ENCODE data around the gene GMCL2.
"Not testable (repeated sequence)": the region's sequence is repeated elsewhere in the genome, so short reads cannot be mapped to it uniquely, and the experiment has no call there.

The GMCL2 gene, protein sequence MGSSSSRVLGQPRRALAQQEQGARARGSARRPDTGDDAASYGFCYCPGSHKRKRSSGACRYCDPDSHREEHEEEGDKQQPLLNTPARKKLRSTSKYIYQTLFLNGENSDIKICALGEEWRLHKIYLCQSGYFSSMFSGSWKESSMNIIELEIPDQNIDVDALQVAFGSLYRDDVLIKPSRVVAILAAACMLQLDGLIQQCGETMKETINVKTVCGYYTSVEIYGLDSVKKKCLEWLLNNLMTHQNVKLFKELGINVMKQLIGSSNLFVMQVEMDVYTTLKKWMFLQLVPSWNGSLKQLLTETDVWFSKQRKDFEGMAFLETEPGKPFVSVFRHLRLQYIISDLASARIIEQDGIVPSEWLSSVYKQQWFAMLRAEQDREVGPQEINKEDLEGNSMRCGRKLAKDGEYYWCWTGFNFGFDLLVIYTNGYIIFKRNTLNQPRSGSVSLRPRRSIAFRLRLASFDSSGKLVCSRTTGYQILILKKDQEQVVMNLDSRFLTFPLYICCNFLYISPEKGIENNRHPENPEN

DNA sequence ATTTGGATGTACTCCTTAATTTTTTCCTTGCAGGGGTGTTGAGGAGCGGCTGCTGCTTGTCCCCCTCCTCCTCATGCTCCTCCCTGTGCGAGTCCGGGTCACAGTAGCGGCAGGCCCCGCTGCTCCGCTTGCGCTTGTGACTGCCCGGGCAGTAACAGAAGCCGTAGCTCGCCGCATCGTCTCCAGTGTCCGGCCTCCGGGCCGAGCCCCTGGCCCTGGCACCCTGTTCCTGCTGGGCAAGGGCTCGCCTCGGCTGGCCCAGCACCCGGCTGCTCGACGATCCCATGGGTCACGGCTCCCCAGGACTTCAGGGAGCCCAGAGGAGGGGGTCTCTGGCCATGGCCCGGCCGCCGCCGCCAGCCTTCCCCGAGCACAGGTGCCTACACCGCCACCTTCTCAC, at the start of gene GMCL2:
TSS of gene GMCL2 (minus strand) at position 358 of the 400 bp plus-strand sequence. CDS start at position 286, 72 bp downstream.
- no peak for DNase-seq

DNA sequence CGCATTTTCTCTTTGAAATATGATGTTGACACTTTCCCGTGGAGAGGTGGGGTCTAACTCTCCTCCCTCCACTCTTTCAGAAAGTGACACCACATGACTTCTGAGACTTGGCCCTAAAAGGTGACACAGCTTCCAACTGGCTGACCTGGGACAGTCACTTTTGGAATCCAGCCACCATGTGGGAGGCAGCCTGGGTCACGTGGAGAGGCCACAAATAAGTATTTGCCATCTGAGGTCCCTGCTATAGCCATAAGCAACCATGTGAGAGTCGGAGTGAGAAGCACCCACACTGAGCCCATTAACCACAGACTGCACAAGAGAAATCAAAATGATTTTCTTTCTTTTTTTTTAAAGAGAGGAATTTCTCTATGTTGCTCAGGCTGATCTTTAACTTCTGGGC, 49.5 kb upstream of the GMCL2 start:
- DNase-seq, result no peak

DNA sequence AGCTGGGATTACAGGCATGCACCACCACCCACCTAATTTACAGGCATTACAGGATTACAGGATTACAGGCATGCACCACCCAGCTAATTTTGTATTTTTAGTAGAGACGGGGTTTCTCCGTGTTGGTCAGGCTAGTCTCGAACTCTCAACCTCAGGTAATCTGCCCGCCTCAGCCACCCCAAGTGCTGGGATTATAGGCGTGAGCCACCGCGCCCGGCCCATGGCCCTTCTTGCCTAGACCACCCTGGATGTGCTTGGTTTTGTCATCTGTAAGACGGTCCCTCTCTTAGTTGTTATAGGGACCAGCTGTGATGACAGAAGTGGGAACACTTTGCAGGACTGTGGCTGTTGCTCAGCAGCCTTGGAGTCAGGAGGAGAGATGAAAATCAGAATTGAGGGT, 49.0 kb upstream of the GMCL2 start:
- no peak for DNase-seq

DNA sequence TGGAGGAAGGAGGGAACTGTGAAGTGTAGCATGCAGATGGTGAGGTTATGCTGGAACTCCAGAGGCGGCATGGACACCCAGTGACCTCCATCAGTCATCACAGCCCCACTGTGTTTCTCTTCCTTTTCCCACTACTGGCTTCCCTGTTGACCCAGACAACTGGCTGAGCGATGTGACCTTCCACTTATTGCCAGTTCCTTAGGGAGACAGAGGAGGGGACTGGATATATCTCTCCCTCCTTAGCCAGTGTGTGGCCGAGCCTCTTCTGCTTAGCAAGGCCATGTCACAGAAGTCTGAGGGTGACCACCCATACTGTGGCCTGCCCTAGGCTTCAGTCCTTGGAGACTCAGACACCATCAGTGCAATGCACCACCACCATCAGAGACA, 48.4 kb upstream of the GMCL2 start:
- no peak for DNase-seq

DNA sequence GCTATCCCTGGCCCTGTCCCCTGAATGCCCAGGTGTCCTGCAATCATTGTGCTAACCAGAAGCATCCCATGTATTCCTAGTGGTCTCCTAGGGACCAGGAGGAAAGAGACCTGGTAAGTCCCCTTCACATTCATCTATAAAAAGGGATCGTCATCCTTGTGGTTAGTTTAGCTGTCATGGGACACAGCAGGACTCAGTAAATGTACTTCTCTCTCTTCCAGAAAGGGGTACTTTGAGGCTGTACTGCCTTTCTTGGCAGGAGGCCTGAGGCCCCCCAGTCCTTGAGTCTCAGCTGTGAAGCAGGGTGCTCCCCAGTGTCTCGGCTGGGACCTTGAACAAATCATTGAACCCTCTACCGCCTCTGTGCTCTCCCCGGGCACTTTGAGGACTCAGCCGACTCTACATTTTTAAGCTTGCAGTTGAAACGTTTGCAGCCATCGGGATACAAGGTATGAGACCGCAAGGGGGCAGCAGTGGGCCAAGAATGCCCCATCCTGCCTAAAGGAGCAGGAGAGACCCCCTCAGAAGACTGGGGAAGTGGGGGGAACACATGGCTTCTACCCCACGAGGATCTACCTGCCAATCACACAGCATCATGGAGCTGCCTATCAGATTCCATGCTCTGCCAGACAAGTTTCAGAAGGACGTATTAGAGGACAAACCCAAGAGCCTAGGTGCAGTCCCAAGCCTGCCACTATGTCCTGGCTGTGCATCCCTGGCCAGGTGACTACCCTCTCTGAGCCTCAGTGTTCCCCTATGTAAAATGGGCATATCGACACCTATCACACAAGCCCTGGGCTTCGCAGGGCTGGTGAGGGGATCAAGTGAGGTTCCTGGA, 47.8 kb upstream of the GMCL2 start:
- DNase-seq, result peak; percentile 35 to 45

DNA sequence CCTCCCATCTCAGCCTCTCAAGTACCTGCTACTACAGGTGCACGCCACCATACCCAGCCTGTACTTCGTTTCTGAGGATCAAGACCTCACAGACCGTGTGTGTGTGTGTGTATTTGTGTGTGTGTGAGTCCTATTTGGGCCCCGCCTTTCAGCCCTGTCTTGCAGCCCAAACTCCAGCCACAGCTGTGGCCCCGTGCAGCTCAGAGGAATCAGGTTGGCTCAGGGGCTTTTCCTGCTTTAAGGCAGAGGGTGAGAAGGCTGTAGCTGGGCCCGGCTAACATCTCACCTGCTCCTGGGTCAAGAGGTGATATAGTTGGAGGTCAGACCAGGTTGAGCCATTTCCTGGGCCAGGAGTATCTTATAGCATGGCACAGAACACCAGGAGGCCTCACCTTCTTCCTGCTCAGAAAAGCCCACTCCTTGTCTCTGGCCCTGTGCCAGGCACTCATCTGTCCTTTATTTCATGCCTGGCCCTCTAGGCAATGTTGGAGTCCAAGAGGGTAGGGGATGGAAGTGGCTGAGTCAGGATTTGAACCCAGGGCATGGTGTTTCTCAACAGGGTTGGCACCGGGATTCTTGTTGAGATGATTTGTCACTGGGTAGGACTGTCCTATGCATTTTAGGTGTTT, 47.1 kb upstream of the GMCL2 start:
- no peak for DNase-seq

DNA sequence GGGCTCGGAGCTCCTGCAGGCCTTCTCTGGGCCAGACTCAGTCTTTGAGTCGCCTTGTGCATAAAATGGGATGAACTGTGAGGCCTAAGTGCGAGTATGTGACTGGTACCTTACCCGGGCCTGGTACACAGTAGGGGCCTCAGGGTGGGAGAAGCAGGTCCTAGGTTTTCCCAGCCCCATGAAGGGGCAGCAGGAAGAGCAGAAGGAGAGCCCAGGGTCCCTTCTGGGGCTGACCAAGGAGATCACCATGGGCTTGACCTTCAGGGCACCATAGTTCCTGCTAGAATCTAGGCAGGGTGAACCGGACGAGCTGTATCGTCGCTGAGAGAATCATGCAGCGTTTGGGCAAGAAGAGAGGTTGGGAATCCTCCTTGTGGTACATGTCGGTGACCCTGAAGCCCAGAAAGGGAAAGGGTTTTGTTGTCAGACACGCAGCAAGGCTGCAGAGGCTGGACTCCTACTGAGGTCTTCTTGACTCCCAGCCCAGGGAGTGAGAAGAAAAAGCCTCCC, 45.8 kb upstream of the GMCL2 start:
- no peak for DNase-seq

DNA sequence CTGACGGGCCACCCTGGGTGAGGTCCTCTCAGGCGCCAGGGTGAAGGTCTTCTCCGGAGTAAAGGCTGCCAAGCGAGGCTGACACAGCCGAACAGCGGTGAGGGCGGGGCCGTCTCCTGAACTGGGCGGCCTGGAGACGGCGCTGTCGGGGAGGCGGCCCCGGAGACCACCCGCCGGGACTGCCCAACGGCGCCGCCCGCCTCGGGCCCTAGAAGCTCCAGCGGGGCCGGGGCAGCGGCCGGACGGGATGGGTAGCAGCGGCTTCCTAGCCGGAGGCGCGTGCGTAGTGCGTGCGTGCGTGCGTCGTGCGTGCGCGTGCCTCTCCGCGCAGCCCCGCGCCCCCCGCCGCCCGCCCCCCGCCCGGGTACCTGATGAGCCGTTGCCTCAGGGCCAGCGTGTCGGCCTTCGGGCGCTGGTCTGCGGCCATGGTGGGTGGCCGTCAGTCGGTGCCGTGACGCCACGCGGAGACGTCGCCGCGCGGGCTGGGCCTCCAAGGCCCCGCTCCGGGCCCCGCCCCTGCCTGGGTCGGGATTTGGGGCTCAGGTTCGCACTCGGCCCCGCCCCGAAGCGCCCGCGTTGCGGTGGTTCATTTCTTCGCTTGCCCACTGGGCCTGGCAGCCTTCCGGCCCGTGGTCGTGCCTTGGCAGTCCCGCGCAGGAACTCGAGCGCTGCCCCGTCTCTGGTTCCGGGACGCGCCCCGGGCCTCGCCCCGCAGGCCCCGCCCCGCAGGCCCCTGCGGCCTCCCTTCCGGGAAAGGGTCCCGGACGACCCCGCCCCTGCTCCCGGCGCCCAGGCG, 45.2 kb upstream of the GMCL2 start, which contains the start of gene PHYKPL:
TSS of gene PHYKPL (minus strand) at position 679 of the 796 bp plus-strand sequence. CDS start at position 427, 252 bp downstream.
- peak; percentile 44 to 54 for DNase-seq

DNA sequence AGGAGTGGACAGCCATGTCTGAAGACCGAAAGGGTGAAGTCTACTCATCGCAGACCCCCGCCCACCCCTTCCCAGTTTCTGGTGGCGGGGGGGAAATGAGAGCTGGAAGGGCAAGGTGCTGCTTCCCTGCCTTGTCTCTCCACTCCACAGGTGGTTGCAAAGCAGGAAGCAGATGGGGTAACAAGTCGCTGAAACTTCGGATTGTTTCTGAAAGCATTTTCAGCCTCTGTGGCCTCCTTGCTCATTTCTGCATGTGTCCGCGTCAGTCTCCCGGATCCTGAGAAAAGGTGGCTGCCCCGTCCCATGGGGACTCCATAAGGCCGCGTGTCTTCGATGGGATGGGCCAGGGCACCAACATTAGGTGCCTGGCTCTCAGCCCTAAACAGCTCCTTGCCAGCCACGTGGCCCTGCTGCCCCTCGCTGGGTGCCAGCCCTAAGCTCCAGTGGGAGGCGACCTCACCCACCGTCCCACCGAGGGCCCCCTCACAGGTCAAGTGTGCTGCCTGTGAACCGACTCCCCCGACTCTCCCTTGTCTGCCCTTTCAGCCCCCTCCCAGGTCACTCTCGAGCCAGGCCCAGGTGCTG, 44.5 kb upstream of the GMCL2 start:
- no peak for DNase-seq

DNA sequence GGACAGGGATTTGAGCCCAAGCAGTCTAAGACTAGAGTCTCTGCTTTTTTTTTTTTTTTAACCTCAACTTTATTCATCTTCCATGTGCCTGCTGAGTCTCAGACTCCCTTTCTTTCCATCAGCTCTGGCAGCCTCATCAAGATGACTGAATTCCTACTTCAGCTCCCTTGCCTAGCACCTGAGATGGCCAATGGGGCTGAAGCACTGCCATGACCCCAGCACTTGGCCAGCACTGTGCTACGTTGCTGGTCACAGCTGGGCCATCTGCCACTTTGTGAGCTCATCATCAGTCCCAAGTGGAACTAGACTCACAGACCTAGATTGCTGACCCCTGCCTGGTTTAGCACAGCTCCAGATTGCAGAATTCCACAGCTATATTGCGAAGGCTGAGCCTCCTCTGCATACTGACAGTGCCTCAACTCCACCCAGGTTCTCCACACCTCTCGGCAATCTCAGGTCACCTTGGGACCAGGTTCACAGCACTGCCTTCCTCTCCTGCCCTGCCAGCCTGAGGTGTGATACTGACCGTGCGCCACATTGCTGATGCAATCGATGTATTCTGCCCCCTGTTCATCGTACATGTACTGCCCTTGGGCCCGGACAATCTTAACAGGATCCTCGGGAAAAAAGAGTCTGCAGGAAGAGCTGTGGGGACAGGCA, 43.8 kb upstream of the GMCL2 start:
- no peak for DNase-seq

DNA sequence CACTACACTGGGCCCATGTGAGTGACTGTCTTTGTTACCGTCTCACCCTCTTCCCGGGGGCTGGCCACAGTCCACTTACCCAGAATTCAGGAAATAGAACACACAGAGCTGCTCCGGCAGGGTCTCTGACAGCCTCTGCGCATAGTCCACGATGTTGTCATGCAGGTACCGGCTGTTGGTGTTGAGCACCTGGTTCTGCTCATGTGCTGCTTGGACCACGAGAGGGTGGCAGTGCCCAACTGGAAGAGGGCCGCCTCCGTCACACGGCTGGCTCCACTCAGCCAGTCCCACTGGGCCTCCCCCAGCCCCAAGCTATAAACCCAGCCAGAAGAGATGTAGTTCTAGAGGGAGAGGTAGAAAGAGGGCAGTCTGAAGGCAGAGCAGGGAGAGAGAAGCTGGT, 42.7 kb upstream of the GMCL2 start:
- no peak for DNase-seq

DNA sequence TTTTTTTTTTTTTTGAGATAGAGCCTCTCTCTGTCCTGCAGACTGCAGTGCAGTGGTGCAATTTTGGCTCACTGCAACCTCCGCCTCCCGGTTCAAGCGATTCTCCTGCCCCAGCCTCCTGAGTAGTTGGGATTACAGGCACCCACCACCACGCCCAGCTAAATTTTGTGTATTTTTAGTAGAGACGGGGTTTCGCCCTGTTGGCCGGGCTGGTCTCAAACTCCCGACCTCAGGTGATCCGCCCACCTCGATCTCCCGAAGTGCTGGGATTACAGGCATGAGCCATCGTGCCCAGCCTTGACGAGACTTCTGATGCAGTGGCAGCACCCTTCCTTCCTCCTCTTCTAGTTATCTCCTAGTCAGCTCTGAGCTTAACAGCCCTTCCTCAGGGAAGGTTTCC, 41.9 kb upstream of the GMCL2 start:
- not testable (repeated sequence) for DNase-seq

DNA sequence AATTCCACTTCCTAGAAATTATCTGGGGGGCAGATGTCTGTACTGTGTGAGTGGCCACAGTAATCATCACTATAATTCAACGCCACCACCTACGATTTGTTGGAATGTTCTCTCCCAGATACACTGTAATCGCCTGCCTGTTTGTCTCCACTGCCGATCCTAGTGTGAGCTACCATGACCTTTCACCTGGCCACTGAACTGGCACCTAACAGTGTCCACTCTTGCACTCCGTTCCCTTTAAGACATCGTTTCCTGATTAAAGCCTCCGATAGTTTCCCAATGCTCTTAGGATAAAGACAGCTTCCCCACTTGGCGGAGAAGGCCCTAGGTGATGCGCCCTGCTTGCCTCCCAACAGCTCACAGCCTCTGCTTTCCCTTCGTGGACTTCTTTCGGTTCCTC, 41.4 kb upstream of the GMCL2 start:
- no peak for DNase-seq

DNA sequence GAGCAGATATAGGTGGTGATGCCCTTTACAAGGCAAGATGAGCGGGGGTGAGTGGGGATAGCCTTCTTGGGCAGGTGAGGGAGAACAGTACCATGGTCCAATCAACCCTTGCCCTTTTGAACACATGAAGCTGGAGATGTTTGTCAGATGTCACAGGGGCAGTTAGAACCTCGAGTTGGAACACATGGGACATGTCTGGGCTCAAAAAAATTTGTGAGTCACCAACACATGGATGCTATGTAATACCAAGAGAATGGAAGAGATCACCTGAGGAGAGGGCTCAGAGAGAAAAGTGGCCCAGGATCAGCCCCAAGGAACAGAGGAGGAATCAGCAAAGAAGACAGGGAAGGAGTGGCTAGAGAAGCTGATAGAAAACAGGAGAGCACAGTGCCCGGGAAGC, 40.8 kb upstream of the GMCL2 start:
- no peak for DNase-seq

DNA sequence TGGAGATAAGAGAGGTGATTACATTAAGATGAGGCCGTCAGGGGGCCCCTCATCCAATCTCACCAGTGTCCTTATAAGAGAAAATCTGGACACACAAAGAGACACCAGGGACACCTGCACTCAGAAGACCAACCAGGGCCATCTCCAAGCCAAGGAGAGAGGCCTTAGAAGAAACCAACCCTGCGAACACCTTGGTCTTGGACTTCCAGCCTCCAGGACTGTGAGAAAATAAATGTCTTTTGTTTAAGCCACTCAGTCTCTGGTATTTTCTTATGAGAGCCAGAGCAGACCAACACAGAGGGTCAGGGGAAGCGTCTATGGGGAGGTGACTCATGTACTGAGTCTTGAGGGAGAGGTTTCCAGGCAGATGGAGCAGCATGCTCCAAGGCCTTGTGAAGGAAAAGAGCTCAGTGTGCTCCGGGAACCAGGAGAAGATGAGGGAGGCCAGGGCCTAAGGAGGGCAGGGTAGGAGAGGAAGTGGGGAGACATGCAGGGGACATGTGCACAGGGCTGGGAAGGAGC, 40.0 kb upstream of the GMCL2 start:
- no peak for DNase-seq

DNA sequence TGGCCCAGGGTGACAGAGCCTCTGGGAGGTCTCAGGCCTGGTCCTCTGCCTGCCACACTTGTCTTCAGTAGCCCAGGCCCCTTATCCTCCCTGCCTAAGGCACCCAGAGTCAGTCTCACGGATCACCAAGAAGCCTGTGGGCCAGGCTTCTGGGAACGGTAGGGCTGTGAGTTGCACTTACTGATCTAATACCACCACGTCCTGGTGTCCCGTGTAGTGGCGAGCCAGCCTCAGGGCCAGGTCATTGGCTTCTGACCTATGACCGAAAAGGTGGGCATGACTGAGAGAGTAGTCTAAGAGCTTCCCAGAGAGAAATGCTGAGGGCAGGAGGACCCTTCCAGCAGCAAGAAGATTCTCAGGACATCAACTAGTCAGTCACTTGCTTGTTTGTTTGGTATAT, 38.0 kb upstream of the GMCL2 start:
- DNase-seq, result no peak

DNA sequence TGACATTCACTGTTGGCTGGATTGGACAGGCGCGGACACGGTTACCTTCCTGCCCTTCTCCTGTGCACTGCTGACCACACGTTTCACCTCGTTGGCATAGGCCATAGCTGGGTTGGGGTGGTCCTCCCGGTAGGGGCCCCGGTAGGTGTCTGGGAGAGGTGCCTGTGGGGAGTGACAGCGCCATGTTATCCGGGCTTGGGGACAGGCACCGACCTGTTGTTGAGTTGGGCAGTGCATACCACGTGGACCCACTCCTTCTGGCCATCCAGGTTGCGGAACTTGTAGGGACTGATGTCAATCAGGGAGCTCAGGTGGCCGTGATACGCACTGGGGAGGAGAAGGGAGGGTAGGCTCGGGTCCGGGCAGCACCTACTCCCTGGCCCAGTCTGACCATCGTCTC, 37.2 kb upstream of the GMCL2 start:
- no peak for DNase-seq

DNA sequence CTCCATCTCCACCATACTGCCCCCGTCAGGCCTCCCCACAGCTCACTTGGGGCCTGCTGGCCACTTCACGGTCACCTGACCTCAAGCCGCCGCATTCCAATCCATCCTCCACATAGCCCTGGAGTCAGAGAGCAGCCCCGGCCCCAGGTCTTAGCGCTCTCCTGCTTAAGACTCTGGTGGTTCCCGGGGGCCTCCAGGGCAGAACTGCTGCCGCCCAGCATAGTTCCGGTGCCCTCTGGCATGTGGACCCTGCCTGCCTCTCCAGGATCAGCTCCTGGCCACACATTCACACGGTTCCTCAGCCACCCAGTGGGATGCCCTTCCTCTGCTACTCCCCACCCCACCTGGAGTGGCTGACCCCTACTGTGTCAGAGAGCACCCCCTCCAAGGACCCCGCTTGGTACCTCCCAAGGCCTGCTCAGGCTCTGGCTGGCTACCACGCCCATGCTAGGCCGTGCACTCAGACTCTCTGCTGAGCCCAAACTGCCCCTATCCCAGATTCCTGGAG, 36.7 kb upstream of the GMCL2 start:
- DNase-seq, result no peak

DNA sequence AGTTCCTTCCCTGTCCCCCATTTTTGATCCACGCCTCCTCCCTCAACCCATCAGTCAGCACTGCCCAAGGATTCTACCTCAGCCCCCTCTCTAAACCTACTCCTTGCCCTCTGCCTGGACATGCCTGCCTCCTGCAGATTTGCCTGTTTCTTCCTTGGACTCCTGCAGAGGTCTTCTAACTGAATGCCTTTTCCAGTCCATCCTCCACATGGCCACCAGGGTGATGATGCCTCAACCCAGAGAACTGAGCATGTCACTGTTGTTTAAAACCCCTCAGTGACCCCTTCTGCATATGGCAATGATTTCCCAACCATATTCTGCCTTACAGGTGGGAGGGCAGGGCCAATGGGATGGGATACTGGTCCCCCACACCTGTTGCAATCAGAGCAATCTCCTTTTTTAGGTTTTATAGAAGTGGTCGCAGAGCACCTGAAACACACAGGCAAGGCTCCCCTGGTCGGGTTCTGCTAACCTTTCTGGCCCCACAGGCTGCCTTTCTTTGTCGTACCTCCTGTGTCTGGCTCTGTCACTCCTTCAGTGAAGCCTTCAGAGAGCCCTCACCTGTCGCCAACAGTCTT, 36.1 kb upstream of the GMCL2 start:
- no peak for DNase-seq

DNA sequence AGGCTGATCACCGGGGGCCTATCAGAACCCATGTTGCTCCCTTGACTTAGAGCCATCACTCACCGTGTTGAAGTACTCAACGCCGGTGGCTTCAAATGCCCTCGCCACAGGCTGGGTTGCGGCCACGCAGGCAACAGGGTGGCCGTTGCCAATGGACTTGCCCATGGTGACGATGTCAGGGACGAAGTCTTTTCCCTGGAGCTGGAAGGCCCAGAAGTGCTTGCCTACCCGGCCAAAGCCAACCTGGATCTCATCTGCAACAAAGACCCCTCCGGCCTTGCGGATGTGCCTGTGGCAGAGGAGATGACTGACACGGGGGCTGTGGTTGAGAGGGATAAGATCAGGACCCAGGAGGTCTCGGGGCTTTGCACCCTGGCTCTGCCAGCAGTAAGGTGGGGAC, 35.1 kb upstream of the GMCL2 start:
- DNase-seq, result no peak
